Anterior cingulate cortex (tissue), 58 donors: Measurements from ENCODE around the gene GALNT6.

ENCODE experiments used
- DNase-seq, 58 donors: peaks; one replicate each; lab custom pipeline; 2025; lab: John Stamatoyannopoulos, UW

GALNT6 gene

DNA sequence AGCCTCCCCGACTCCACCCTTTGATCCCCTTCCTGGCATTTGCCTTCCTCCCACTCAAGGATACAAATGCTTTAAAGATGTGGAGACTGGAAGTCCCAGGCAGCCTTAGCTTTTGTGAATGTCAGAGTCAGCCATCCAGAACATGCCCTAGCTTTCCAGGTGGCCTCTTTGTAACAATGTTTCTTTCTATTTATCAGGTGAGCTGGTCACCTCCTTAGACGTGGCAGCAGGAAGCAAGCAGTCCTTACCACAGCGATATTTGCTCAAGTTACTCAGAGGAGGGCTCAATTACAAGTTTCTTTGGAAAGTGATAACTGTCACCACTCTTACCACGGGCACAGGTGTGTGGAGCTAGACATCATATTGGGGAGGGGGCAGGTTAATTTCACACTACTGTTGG is 4.9 kb downstream of the GALNT6 start:
- no peak for DNase-seq

DNA sequence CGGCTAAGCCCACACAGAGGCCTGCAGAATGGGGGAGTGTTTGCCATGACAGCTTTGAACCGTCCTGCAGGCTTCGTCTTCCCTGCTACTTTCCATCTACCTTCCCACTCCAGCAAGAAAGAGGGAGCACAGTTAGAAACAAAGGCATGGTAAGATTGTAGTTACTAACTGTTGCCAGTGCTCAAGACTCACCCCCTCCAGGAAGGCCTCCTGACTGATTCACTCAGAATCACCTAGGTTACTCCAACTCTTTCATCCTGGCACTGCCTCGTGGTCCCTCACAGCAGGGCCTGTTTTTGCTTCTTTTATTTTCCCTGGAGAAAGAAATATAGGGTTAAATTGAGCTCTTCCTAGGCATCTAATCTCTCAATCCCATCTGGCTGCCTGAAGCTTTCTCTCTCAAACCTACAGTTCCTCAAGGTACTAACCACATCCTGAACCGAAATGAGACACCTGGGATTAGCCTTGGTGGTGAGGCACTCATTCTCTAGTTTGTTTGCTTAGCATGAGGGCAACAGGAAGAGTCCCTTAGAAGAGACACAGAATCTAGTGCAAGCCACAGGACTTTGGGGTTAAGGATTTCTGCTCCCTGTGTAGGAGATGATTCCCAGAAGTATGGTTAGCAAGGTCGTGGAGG is 7.8 kb downstream of the GALNT6 start:
- no peak for DNase-seq

GRCh38 chr12:51382173-51382572 is 9.0 kb downstream of the GALNT6 start:
- DNase-seq, result no peak

DNA sequence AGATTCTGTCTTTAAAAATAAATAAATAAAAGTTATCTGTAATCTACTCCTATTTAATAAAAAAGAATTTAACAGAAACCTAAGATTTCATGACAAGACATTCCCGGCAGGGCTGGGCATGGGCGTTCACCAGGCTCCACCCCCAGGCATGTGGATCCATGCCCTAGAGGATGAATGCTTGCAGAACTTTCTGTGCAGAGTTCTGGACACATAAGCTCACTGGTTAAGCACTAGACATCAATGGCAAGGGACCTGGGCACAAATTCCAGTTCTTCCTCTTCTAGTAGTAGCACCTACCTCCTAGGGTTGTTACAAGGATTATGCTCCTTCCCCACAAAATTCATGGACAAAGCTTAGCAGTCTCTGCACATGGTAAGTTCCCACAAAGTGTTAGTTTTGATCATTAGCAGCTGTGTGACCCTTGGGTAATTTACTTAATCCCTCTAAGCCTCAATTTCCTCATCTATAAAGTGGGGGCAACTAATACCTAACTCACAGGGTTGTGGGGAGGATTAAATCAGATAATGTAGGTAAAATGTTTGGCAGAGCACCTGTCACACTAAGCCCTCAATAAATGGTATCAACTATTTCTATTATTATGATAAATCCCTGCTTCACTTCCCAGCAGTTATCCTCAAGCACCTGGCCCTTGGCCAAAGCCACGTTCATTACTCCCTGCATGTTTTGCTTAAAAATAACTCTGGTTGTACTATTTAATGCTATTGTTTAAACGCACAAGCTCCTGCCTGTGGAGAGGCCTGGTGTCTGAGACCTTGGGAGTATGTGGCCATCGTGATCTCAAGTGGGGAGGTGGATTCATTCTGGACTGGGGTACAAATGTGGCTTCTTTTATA is 9.8 kb downstream of the GALNT6 start:
- DNase-seq, result peak in 1 of 58 donors; percentile 31

GRCh38 chr12:51379571-51379970 is 11.6 kb downstream of the GALNT6 start:
- DNase-seq, result no peak

DNA sequence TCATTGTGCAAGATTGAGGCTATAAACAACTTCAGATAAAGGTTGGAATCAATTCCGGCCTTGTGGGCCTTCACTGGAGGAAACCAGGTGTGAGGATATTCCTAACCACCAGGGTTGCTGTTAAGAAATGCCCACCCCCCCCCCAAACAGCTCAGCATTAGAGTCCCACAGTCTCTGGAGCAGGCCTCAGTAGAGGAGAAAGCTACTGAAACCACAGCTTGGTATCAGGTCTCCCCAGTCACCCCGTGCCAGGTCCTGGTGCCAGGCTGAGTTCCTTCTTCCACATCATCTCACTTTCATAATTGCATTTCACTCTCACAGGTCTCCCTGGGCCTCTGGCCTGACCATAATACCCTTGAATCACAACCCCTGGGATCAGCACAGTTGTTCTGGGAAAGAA is 12.5 kb downstream of the GALNT6 start:
- DNase-seq, result no peak

- DNase-seq, result peak in 28 of 58 donors; percentile 2 to 73 (median 29)
Measured at GRCh38 chr12:51377099-51377984, 13.9 kb downstream of the GALNT6 start.

GRCh38 chr12:51374856-51375255 is 16.4 kb downstream of the GALNT6 start:
- no peak for DNase-seq

DNA sequence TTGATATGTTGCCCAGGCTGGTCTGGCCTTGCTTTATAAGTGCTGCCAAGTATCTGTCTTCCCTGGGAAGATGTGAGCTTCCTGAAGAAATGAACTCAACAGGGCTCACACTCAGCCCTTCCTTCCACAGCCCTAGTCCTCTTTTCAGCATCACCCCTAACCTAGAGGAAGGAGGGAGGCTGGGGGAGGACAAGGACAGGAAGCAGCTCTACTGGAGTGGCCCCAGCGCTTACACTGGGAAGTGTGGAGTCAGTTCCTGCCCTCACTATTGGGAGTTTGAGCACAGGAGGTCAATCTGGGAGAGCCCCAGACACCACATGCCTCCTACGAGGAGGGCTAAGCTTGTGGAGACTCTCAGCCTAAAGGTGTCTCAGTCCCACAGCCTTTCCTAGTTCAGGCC is 16.8 kb downstream of the GALNT6 start:
- no peak for DNase-seq

GRCh38 chr12:51373187-51373586 is 18.0 kb downstream of the GALNT6 start:
- DNase-seq, result no peak

- DNase-seq, result no peak
Measured at GRCh38 chr12:51372021-51372420, 19.2 kb downstream of the GALNT6 start.

- DNase-seq, result peak in 21 of 58 donors; percentile 5 to 65 (median 28)
Measured at GRCh38 chr12:51371295-51371953, 19.8 kb downstream of the GALNT6 start.

DNA sequence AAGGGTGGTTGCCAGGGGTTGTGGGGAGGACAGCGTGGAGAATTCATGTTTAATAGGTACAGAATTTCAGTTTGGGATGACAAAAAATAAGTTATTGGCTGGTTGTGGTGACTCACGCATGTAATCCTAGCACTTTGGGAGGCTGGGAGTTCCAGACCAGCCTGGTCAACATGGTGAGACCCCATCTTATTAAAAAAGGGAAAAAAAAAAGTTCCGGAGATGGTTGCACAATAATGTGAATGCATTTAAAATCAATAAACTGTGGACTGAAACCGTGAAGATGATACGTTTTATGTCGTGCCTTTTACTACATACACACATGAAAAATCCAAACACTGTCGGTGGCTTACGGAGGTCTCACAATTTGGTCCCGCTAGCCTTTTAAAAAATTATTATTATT is 20.5 kb downstream of the GALNT6 start:
- DNase-seq, result no peak

- no peak for DNase-seq
Measured at GRCh38 chr12:51369581-51369980, 21.6 kb downstream of the GALNT6 start.

DNA sequence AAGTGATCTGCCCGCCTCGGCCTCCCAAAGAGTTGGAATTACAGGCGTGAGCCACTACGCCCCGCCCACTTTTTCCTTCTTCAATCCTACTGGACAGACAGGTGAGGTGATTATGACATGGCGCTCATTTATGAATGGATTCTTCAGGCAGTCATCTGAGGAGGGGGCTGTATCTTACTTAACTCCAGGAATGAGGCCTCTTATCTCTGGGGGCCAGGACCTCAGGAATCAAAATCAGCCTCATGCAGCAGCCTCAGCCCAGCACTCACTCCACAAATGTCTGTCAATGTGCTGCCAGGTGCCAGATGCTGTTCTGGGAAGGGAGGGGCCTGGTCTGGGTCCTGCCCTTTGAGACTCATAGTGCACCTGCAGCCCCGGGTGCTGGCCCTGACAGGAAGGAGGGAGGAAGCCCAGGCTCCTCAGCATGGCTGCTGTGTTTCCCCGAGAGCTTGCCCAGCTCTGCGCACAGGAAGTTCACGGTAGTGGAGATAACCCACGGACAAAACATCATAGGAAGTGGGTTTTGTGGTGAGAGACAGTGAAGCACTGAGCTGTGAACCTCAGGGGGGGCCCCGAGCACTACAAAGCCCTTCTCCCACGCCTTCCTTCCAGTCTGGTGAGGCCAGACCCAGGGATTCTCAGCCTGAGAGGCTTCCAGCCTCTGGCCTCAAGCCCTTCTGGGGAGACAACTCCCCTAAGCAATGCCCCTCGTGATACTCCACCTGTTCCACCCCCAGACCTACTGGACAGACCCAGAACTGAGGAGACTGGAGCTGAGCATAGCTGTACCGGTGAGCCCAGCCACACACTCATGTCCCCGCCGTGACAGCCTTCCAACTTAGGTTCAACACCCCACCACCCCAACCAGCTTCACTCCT is 22.3 kb downstream of the GALNT6 start:
- peak in 6 of 58 donors; percentile 9 to 25 (median 20) for DNase-seq

- DNase-seq, result no peak
Measured at GRCh38 chr12:51365276-51365675, 25.9 kb downstream of the GALNT6 start.

DNA sequence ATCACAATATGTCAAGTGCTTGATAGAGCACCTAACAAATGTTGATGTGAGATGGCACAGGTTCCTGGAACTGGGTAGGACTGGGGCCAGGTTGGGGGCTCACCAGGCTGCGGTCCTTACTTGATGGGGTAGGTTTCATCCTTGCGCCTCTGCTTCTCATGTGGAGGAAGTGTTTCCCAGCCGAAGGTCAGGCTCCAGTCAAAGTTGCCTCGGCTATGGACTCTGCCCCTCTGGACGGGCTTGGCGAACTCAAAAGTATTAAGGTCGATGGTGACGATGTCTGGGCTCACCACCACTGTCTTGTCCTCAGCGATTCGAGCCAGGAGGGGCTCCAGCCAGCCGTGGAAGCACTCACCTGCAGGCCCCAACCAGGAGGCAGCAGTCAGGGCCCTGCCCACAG is 27.2 kb downstream of the GALNT6 start:
- DNase-seq, result no peak

DNA sequence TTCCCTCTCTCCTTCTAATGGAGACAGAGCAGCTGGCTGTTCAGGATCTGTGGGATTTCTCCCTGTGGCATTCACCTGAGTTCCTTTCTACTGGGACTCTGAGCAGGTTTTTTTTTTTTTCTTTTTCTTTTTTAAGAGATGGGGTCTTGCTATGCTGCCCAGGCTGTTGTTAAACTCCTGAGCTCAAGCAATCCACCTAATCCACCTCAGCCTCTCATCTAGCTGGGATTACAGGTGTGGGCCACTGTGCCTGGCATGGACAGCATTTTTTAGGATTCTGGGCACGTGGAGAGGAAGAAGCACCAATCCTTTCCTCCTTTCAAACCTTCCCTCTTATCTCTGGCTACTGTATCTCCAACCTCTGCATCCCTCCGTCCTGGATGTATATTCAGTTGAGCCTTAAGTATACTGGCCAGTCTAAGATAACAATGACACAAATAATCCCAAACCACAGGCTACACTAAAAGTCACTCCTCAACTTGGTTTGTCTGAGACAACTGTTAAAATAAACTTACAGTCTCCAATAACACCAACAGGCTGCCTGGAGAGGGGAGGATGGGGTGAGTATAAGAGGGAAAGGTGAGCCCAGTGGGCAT is 28.4 kb downstream of the GALNT6 start:
- no peak for DNase-seq

DNA sequence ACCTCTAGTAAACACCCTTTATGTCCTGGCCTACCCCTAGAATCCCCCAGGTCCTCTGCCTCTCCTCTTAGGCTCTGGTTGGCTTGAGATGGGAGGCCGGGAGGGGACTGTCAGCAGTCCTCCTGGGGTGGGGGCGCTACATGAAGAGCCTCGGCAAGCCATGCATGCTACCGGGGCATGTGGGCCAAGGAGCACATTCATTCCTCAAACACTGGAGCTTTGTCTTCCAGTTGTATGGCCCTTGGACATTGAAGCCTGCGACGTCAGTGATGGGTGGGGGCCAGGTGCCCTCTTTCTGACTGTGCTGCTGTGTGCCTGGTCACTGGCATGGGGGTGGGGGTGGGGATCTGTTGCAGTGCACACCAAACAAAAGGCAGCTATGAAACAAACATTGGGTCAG is 28.9 kb downstream of the GALNT6 start:
- peak in 54 of 58 donors; percentile 8 to 95 (median 78) for DNase-seq
